Stimulated activated naive B cell treated with anti-CD40 and anti-IgM and Interleukin-4, amounts not matched to agents 10 μg/mL and 1 μg/mL and 100 μg/mL, for 72 hours (primary cell): ENCODE measurements around the gene GARRE1.
A peak's percentile ranks its signal among the peaks of the same experiment; 100 is the strongest.
"Not testable (repeated sequence)": the region's sequence is repeated elsewhere in the genome, so short reads cannot be mapped to it uniquely, and the experiment has no call there.

ENCODE experiments used
- ATAC-seq, 2 donors: fragments of 150-1000 bp; cut with Tn5 transposase; replicated peaks; 2 replicates each; pipeline ENCODE4 v1.10.0; 2021; ENCODE audit warnings: moderate library complexity in 1 of 2
- DNase-seq: peaks from one replicate; pipeline ENCODE4 v3.0.0; 2021
- H3K27ac Mint-ChIP-seq: one replicate; pipeline ENCODE4 v1.8.0; 2022; ENCODE audit warnings: mild to moderate bottlenecking, mixed read lengths
- H3K27me3 Mint-ChIP-seq, 2 donors: one replicate each; pipeline ENCODE4 v1.8.0; 2022; ENCODE audit warnings: mixed read lengths in 2 of 2
- H3K36me3 Mint-ChIP-seq, 2 donors: one replicate each; pipeline ENCODE4 v1.8.0; 2022; ENCODE audit warnings: mixed read lengths in 2 of 2, mild to moderate bottlenecking in 1 of 2
- H3K4me1 Mint-ChIP-seq, 2 donors: one replicate each; pipeline ENCODE4 v1.8.0; 2022; ENCODE audit warnings: mixed read lengths in 2 of 2, mild to moderate bottlenecking in 1 of 2
- H3K4me3 Mint-ChIP-seq, 2 donors: one replicate each; pipeline ENCODE4 v1.8.0; 2022; ENCODE audit warnings: mild to moderate bottlenecking in 2 of 2, mixed read lengths in 2 of 2, moderate library complexity in 1 of 2
- H3K9me3 Mint-ChIP-seq, 2 donors: one replicate each; pipeline ENCODE4 v1.8.0; 2022; ENCODE audit warnings: mixed read lengths in 2 of 2, mild to moderate bottlenecking in 1 of 2

The GARRE1 gene

DNA sequence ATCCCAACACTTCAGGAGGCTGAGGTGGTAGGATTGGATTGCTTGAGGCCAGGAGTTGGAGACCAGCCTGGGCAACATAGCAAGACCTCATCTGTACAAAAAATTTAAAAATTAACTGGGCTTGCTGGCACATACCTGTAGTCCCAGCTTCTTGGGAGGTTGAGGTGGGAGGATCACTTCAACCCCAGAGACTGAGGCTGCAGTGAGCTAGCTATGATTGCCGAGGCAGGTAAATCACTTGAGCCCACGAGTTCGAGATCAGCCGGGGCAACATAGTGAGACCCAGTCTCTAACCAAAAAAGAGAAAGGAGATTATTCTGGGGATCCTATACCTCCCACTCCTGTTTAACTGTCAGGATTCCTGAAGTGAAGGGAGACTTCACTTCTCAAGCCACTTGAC, 16.4 kb upstream of the GARRE1 start:
- ATAC-seq = no peak
- Mint-ChIP-seq H3K36me3 (peaks cover 24 to 39% of the 10 kb centered on the region in 2 donors), H3K27ac (no peak overlapping the region), H3K4me1 (peaks cover 4 to 8% of the 10 kb centered on the region in 2 donors), H3K9me3 (no peaks in the 10 kb centered on the region), H3K4me3 (no peak overlapping the region), H3K27me3 (no peaks in the 10 kb centered on the region)
- no peak for DNase-seq

DNA sequence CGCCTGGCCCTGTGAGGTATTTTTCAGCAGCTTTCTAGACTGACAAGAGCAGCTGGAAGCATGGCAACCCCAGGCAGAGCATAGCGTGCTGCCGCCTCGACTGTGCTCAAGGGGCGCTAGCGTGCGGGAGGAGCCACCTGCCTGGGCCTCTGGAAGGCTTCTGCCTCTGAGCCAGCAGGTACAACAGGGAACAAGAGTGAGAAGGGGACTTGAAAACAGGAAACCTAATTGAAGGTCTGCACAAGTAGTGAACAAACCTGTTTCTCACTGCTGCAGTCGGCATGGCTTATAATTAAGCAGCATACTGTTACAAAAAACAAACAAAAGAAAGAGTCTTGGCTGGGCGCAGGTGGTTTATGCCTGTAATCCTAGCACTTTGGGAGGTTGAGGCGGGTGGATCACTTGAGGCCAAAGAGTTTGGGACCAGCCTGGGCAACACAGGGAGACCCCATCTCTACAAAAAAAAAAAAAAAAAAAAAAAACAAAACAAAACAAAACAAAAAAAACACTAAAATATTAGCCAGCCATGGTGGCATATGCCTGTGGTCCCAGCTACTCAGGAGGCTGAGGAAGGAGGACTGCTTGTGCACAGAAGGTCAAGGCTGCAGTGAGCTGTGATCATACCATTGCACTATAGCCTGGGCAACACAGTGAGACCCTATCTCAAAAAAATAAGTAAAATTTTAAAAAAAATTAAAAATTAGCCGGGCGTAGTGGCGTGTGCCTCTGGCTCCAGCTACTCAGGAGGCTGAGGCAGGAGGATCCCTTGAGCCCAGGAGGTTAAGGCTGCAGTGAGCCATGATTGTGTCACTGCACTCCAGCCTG, 12.6 kb upstream of the GARRE1 start:
- DNase-seq (no peak), ATAC-seq (peak in 1 of 2 donors; percentile 47)
- H3K4me1 Mint-ChIP-seq = peaks cover 0 to 9% of the 10 kb centered on the region in 2 donors
- no peaks in the 10 kb centered on the region for H3K9me3 Mint-ChIP-seq
- no peaks in the 10 kb centered on the region for H3K27me3 Mint-ChIP-seq
- H3K36me3 Mint-ChIP-seq = peaks cover 9 to 30% of the 10 kb centered on the region in 2 donors
- peak overlapping the region; percentile 42 for H3K27ac Mint-ChIP-seq
- H3K4me3 Mint-ChIP-seq = no peak overlapping the region

- H3K4me1 Mint-ChIP-seq, H3K4me3 Mint-ChIP-seq, H3K27ac Mint-ChIP-seq, DNase-seq, H3K27me3 Mint-ChIP-seq, ATAC-seq, H3K9me3 Mint-ChIP-seq: not testable (repeated sequence)
- peaks cover 6 to 25% of the 10 kb centered on the region in 2 donors for H3K36me3 Mint-ChIP-seq
Observed at GRCh38 chr19:34243138-34243875, 11.0 kb upstream of the GARRE1 start.

- DNase-seq = no peak
- peaks cover 6 to 20% of the 10 kb centered on the region in 2 donors for H3K36me3 Mint-ChIP-seq
- H3K27me3 Mint-ChIP-seq = no peaks in the 10 kb centered on the region
- H3K4me3 Mint-ChIP-seq = no peak overlapping the region
- H3K4me1 Mint-ChIP-seq = peaks cover 0 to 9% of the 10 kb centered on the region in 2 donors
- ATAC-seq = no peak
- H3K9me3 Mint-ChIP-seq = no peaks in the 10 kb centered on the region
- no peak overlapping the region for H3K27ac Mint-ChIP-seq
Observed at GRCh38 chr19:34243876-34244578, 10.3 kb upstream of the GARRE1 start.

DNA sequence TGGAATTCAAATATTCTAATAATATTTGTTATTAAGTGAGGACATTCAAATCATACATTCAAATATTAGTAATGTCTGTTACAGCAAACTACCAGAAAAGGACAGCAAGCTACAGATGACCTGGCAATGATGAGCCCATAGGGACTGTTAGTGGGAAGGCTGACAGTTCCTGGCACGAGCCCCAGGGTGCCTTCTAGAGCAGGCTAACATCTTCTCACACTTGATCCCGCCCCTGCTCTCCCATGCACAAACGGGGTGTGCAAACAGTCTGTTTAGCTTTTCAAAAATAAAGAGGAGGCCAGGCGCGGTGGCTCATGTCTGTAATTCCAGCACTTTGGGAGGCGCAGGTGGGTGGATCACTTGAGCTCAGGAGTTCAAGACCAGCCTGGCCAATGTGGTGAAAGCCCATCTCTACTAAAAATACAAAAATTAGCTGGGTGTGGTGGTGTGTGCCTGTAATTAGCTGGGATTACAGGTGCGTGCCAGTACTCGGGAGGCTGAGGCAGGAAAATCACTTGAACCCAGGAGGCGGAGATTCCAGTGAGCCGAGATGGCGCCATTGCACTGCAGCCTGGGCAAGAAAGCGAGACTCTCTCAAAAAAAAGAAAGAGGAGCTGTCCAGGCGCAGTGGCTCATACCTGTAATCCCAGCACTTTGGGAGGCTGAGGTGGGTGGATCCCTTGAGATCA, 9.6 kb upstream of the GARRE1 start:
- Mint-ChIP-seq H3K9me3 (no peaks in the 10 kb centered on the region), H3K36me3 (peaks cover 6 to 19% of the 10 kb centered on the region in 2 donors), H3K4me3 (no peak overlapping the region), H3K27me3 (no peaks in the 10 kb centered on the region), H3K27ac (no peak overlapping the region), H3K4me1 (peaks cover 0 to 9% of the 10 kb centered on the region in 2 donors)
- DNase-seq = no peak
- no peak for ATAC-seq

DNA sequence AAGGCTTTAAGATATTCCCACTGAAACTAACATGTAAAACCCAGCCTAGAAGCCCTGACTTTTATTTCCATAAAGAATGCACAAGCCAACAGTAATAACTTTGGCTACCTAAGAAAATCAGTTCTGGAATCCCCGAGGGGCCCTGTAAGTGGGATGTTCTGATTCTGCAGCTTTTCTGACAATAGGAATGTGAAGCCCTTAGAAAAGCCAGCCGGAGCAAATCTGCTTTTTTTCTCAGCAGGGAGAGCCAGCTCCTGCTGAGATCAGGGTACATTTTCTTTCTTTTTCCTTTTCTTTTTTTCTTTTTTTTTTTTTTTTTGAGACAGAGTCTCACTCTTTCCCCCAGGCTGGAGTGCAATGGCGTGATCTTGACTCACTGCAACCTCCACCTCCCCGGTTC, 8.0 kb upstream of the GARRE1 start:
- Mint-ChIP-seq H3K36me3 (peaks cover 3 to 11% of the 10 kb centered on the region in 2 donors), H3K27ac (no peak overlapping the region), H3K4me3 (no peak overlapping the region), H3K27me3 (no peaks in the 10 kb centered on the region), H3K9me3 (no peaks in the 10 kb centered on the region), H3K4me1 (peaks cover 0 to 8% of the 10 kb centered on the region in 2 donors)
- no peak for ATAC-seq
- no peak for DNase-seq

- Mint-ChIP-seq H3K4me1 (peaks cover 5 to 11% of the 10 kb centered on the region in 2 donors), H3K27ac (no peak overlapping the region), H3K4me3 (no peak overlapping the region)
Observed at GRCh38 chr19:34248941-34249340, 5.4 kb upstream of the GARRE1 start.

DNA sequence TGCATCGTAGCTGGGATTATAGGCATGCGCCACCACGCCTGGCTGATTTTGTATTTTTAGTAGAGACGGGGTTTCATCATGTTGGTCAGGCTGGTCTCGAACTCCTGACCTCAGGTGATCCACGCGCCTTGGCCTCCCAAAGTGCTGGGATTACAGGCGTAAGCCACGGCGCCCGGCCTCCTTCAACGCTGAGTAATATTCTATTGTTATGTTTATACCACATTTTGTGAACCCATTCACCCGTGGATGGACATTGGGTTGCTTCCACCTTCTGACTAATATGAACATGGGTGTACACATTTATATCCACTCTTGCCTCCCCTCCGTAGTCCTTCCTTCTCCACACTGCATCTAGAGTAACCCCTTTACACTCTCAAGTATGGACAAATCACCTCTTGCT, 1.2 kb upstream of the GARRE1 start:
- peak overlapping the region; percentile 98 for H3K27ac Mint-ChIP-seq
- H3K36me3 Mint-ChIP-seq = peaks cover 0 to 10% of the 10 kb centered on the region in 2 donors
- H3K9me3 Mint-ChIP-seq, DNase-seq, H3K27me3 Mint-ChIP-seq: not testable (repeated sequence)
- H3K4me1 Mint-ChIP-seq = peaks cover 12 to 23% of the 10 kb centered on the region in 2 donors
- peak overlapping the region in 1 of 2 donors; percentile 98 for H3K4me3 Mint-ChIP-seq
- ATAC-seq = peak in 1 of 2 donors; percentile 5

More at GRCh38 chr19:34248941-34249340, 5.4 kb upstream of the GARRE1 start:
- no peaks in the 10 kb centered on the region for H3K27me3 Mint-ChIP-seq
- H3K36me3 Mint-ChIP-seq = peaks cover 0 to 7% of the 10 kb centered on the region in 2 donors
- ATAC-seq = no peak
- H3K9me3 Mint-ChIP-seq = no peaks in the 10 kb centered on the region
- DNase-seq = no peak

GRCh38 chr19:34253681-34254045, 691 bp upstream of the GARRE1 start:
- H3K9me3 Mint-ChIP-seq, H3K27me3 Mint-ChIP-seq: not testable (repeated sequence)
- DNase-seq (peak; percentile 31), ATAC-seq (peak in 1 of 2 donors; percentile 2)
- Mint-ChIP-seq H3K27ac (peak overlapping the region; percentile 98), H3K36me3 (peaks cover 0 to 12% of the 10 kb centered on the region in 2 donors), H3K4me1 (peaks cover 13 to 28% of the 10 kb centered on the region in 2 donors), H3K4me3 (peak overlapping the region; percentile 90 to 98)

DNA sequence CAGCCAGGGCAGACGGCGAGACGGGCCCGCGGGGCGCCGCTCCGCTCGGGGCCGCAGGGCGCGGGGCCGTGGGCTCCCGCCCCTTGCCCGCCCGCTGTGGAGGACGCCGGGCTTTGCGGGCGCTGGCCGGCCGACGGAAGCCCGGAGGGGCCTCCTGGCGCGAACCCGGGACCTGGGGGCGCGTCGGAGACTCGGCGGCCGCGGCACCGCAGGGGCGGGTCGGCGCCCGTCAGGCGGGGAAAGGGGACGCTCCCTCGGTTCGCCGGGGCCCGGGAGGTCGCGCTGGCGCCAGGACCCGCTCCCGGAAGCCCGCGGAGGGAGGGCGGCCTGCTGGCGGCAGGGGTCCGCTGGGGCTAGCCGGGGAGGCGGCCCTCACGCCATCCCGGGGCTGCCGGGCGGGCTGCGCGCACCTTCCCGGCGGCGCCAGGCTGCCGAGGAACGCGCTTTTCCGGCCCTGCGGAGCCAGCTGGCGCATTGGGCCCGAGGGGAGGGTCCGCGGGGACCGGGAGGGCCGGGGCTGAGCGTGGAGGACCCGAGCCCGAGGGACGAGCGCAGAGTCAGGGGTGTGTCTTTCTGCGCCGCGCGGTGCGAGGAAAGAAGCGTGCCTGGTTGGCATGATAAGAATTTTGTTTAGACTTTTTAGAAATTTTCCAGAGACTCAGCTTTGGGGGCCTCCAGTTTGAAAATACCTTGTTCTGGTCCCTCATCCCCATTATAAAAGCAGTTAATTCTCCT, 511 bp downstream of the GARRE1 start:
- Mint-ChIP-seq H3K9me3 (no peaks in the 10 kb centered on the region), H3K4me3 (peak overlapping the region; percentile 66 to 90), H3K27ac (peak overlapping the region; percentile 47), H3K4me1 (peaks cover 18 to 38% of the 10 kb centered on the region in 2 donors), H3K36me3 (peaks cover 5 to 21% of the 10 kb centered on the region in 2 donors), H3K27me3 (no peaks in the 10 kb centered on the region)
- peak; percentile 43 for DNase-seq
- ATAC-seq = peak; percentile 65 to 76

- peaks cover 5 to 22% of the 10 kb centered on the region in 2 donors for H3K36me3 Mint-ChIP-seq
- no peak for ATAC-seq
- DNase-seq = no peak
- H3K27me3 Mint-ChIP-seq = no peaks in the 10 kb centered on the region
- H3K4me1 Mint-ChIP-seq = peaks cover 19 to 39% of the 10 kb centered on the region in 2 donors
- no peaks in the 10 kb centered on the region for H3K9me3 Mint-ChIP-seq
- peak overlapping the region; percentile 66 to 73 for H3K4me3 Mint-ChIP-seq
- peak overlapping the region; percentile 31 for H3K27ac Mint-ChIP-seq
Observed at GRCh38 chr19:34255546-34255945, 1.2 kb downstream of the GARRE1 start.

DNA sequence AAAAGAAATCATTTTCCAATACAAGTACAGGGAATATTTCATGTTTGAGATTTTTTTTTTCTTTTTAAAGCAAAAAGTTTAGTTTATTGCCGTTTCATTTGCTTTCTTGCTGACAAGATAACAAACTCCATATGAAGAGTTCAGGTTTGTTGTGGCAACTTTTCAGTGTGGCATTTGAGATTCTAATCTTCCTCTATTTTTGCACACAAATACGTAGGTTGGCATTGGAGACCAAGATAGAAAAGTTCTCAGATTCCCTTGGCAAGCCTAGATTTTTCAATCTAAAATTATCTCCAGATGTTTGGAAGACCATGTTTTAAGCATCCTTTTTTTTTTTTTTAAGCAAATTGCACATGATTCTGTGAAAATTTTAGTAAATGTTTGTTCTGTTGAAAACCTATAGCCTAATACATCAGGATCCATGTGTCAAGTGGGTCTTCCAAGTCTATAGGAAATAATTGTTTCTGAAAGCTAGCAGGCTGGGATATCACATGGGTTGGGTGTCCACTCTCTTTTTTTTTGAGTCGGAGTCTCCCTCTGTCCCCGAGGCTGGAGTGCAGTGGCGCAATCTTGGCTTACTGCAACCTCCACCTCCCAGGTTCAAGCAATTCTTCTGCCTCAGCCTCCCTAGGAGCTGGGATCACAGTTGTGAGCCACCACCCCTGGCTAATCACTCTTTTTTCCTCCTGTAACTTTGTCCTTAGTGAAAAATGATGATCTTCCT, 2.6 kb downstream of the GARRE1 start:
- H3K36me3 Mint-ChIP-seq = peaks cover 5 to 27% of the 10 kb centered on the region in 2 donors
- peaks cover 25 to 46% of the 10 kb centered on the region in 2 donors for H3K4me1 Mint-ChIP-seq
- no peaks in the 10 kb centered on the region for H3K9me3 Mint-ChIP-seq
- H3K4me3 Mint-ChIP-seq = no peak overlapping the region
- H3K27me3 Mint-ChIP-seq = no peaks in the 10 kb centered on the region
- DNase-seq = no peak
- no peak overlapping the region for H3K27ac Mint-ChIP-seq
- ATAC-seq = no peak

DNA sequence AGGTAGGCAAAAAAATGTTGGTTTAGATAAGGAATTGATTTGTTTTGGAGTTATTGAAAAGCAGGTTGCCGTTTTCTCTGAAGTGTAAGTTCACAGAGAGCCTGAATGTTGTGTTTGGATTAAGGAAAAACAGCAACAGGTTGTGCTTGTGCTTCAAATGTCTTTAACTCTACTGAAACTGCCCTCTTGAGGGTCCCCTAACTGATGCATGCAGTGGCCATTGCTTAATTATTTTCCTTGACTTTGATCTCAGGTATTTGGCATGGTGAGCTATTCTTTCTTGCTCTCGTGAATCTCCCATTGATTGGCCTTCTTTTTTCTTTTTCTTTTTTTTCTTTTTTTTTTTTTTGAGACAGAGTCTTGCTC, 3.2 kb downstream of the GARRE1 start:
- H3K27ac Mint-ChIP-seq = no peak overlapping the region

More for the DNA sequence above, 3.2 kb downstream of the GARRE1 start:
- no peak for DNase-seq
- H3K9me3 Mint-ChIP-seq = no peaks in the 10 kb centered on the region
- H3K4me1 Mint-ChIP-seq = peaks cover 25 to 46% of the 10 kb centered on the region in 2 donors
- peaks cover 5 to 27% of the 10 kb centered on the region in 2 donors for H3K36me3 Mint-ChIP-seq
- no peak for ATAC-seq
- H3K27me3 Mint-ChIP-seq = no peaks in the 10 kb centered on the region
- H3K4me3 Mint-ChIP-seq = no peak overlapping the region
